ENCODE data around the gene CSF1.

CSF1 gene

DNA sequence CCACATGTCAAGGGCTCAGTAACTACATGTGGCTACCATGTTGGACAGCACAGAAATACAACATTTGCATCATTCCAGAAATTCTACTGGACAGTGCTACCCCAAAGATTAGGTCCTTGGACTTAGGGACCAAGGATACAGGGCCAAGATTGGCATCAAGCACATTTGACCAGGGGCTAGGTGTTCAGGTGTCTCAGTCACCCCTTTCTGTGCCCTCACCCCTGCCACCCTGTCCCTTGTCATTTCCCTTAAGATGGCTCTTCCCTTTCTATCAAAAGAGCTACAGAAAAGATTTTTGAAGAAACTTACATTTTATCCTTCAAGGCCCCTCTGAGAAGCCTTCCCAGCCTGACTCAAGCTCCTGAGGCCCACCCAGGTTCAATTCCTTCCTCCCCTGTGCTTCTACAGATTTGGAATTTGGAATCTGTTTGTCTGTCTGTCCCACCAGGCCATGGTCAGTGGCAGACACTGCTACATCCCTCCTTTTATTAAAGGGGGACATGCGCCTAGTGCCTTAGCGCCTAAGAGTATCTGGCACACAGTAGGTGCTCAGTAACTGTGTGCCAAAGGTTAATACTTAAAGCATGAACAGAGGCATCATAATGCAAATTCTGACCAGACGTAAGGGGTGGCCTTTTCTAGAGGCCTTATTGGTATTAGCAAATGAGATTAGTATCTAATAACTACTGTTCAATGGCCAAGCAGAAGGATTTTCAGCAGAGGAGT is 21.4 kb downstream of the CSF1 start:
- DNase-seq (ENCODE audit: insufficient read length, low spot score) (no peak), FAIRE-seq (no peak)
- TF ChIP-seq, protein P1, sequence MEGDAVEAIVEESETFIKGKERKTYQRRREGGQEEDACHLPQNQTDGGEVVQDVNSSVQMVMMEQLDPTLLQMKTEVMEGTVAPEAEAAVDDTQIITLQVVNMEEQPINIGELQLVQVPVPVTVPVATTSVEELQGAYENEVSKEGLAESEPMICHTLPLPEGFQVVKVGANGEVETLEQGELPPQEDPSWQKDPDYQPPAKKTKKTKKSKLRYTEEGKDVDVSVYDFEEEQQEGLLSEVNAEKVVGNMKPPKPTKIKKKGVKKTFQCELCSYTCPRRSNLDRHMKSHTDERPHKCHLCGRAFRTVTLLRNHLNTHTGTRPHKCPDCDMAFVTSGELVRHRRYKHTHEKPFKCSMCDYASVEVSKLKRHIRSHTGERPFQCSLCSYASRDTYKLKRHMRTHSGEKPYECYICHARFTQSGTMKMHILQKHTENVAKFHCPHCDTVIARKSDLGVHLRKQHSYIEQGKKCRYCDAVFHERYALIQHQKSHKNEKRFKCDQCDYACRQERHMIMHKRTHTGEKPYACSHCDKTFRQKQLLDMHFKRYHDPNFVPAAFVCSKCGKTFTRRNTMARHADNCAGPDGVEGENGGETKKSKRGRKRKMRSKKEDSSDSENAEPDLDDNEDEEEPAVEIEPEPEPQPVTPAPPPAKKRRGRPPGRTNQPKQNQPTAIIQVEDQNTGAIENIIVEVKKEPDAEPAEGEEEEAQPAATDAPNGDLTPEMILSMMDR (IDR thresholded peaks at IDR 0.05; ENCODE audit: insufficient read depth, missing control alignments), result no peak

GRCh38 chr1:109932679-109933078 is 22.0 kb downstream of the CSF1 start:
- TF ChIP-seq, protein P1 (IDR thresholded peaks at IDR 0.05; ENCODE audit: insufficient read depth, missing control alignments), result no peak
- no peak for DNase-seq (ENCODE audit: insufficient read length, low spot score)
- no peak for FAIRE-seq

- no peak for DNase-seq (ENCODE audit: insufficient read length, low spot score)
- no peak for FAIRE-seq
- TF ChIP-seq, protein P1 (IDR thresholded peaks at IDR 0.05; ENCODE audit: insufficient read depth, missing control alignments), result no peak
These were observed 23.4 kb downstream of the CSF1 start for GRCh38 chr1:109933856-109934711.

GRCh38 chr1:109935451-109935900 is 24.8 kb downstream of the CSF1 start:
- TF ChIP-seq, protein P1 (IDR thresholded peaks at IDR 0.05; ENCODE audit: insufficient read depth, missing control alignments), result no peak
- FAIRE-seq (no peak), DNase-seq (ENCODE audit: insufficient read length, low spot score) (no peak)

- TF ChIP-seq, protein P1 (IDR thresholded peaks at IDR 0.05; ENCODE audit: insufficient read depth, missing control alignments), result no peak
- no peak for FAIRE-seq
These were observed 27.1 kb downstream of the CSF1 start for GRCh38 chr1:109937738-109938137.

DNA sequence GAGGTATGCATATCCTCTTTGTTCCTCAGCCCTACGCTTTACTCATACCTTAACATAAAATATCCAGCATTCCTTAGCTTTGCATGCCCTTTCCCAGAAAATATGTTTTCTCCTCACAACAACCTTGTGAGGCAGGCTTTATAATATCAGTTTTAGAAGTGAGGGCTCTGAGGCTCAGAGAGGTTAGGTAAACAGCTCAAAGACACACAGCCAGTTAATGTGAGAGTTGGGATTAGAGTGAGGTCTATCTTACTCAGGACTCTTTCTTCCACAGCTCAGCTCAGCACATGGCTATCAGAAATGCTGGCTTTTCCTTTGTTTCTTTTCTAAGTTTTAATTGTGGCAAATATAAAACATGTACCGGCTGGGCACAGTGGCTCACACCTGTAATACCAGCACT is 27.9 kb downstream of the CSF1 start:
- TF ChIP-seq, protein P1 (IDR thresholded peaks at IDR 0.05; ENCODE audit: insufficient read depth, missing control alignments), result no peak
- no peak for FAIRE-seq
- no peak for DNase-seq (ENCODE audit: insufficient read length, low spot score)

More at GRCh38 chr1:109937738-109938137, 27.1 kb downstream of the CSF1 start:
- DNase-seq (ENCODE audit: insufficient read length, low spot score), result no peak
